ENCODE data around the gene SLC46A3.

SLC46A3 gene

DNA sequence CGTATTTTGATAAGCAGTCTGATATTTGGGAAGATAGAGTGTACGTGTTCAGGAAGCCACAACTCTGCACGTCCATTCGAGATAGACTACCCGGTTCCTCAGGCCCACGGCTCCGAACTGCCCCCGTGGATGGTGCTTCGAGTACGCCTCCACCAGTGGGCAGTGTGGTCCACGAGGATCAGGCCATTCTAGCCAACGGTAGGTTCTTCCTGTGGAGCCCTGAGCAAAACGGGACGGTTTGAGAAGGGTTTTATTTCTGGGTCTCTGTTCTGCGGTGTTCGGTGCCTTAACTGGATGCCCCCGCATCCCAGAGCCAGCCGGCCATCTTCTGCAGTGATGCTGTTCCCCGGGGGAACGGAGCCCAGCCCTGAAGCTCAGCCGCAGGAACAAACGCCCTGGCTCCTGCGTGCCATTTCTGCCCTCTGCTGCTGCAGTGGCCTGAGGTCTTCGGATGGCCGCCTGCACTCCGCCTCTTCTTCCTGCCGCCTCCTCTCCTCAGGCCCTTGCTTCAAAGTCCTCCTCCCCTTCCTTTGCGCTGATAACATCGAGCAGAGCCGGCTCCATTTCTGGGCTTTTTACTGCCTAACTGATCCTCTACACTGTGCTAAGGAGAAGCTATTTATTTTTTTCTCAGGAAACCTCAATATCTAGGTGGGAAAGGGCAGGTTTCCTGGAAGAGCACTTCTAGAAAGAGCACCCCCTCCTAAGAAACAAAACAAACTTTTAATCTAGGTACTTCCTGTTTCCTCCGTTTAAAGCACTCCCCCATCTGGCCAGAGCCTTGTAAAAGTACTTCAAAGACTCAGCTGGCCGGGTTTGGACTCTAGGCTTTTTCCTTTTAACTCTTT, 36.2 kb upstream of the SLC46A3 start:
- TF ChIP-seq, protein P1, sequence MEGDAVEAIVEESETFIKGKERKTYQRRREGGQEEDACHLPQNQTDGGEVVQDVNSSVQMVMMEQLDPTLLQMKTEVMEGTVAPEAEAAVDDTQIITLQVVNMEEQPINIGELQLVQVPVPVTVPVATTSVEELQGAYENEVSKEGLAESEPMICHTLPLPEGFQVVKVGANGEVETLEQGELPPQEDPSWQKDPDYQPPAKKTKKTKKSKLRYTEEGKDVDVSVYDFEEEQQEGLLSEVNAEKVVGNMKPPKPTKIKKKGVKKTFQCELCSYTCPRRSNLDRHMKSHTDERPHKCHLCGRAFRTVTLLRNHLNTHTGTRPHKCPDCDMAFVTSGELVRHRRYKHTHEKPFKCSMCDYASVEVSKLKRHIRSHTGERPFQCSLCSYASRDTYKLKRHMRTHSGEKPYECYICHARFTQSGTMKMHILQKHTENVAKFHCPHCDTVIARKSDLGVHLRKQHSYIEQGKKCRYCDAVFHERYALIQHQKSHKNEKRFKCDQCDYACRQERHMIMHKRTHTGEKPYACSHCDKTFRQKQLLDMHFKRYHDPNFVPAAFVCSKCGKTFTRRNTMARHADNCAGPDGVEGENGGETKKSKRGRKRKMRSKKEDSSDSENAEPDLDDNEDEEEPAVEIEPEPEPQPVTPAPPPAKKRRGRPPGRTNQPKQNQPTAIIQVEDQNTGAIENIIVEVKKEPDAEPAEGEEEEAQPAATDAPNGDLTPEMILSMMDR (conservative IDR thresholded peaks at IDR 0.05; ENCODE audit: low read depth, low read length): no peak
- Histone ChIP-seq H3K4me2 (no peak overlapping the region), H4K20me1 (ENCODE audit: insufficient read depth) (no peaks in the 10 kb centered on the region), H3K27me3 (ENCODE audit: insufficient read depth, low read depth) (no peaks in the 10 kb centered on the region), H3K9ac (no peak overlapping the region), H3K4me1 (ENCODE audit: low read depth, poor library complexity, severe bottlenecking) (no peaks in the 10 kb centered on the region), H3K36me3 (ENCODE audit: insufficient read depth) (no peaks in the 10 kb centered on the region), H3K4me3 (IDR thresholded peaks at IDR 0.05; ENCODE audit: insufficient read depth, low read depth, low read length) (no peak overlapping the region), H3K27ac (no peak overlapping the region), H3K79me2 (ENCODE audit: insufficient read depth, low read depth) (no peaks in the 10 kb centered on the region), H2AFZ (ENCODE audit: low read depth) (no peak overlapping the region)

DNA sequence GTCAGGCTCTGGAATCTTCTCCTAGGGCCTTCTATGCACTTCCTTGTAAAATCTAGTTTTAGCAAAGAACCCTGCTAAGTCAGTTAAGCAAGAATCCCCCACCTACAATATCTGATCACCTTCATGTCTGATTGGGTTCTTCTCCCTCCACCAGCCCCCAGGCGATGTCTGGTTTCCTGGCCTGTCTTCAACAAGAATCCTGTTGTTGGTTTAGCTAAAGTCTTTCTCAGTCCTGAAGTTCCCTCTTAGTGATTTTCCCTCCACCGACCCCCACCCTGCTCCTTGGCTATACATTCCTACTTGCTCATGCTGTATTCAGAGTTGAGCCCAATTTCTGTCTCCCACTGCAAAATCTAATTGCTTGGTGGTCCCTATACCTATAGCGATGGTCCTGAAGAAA, 35.2 kb upstream of the SLC46A3 start:
- no peak overlapping the region for H3K9ac ChIP-seq
- H3K27ac ChIP-seq: no peak overlapping the region
- no peaks in the 10 kb centered on the region for H3K36me3 ChIP-seq (ENCODE audit: insufficient read depth)
- no peak overlapping the region for H2AFZ ChIP-seq (ENCODE audit: low read depth)
- H3K4me2 ChIP-seq: no peak overlapping the region
- no peaks in the 10 kb centered on the region for H3K4me1 ChIP-seq (ENCODE audit: low read depth, poor library complexity, severe bottlenecking)
- H3K27me3 ChIP-seq (ENCODE audit: insufficient read depth, low read depth): no peaks in the 10 kb centered on the region
- no peak overlapping the region for H3K4me3 ChIP-seq (IDR thresholded peaks at IDR 0.05; ENCODE audit: insufficient read depth, low read depth, low read length)
- H4K20me1 ChIP-seq (ENCODE audit: insufficient read depth): no peaks in the 10 kb centered on the region
- TF ChIP-seq, protein P1 (conservative IDR thresholded peaks at IDR 0.05; ENCODE audit: low read depth, low read length): no peak
- no peaks in the 10 kb centered on the region for H3K79me2 ChIP-seq (ENCODE audit: insufficient read depth, low read depth)

DNA sequence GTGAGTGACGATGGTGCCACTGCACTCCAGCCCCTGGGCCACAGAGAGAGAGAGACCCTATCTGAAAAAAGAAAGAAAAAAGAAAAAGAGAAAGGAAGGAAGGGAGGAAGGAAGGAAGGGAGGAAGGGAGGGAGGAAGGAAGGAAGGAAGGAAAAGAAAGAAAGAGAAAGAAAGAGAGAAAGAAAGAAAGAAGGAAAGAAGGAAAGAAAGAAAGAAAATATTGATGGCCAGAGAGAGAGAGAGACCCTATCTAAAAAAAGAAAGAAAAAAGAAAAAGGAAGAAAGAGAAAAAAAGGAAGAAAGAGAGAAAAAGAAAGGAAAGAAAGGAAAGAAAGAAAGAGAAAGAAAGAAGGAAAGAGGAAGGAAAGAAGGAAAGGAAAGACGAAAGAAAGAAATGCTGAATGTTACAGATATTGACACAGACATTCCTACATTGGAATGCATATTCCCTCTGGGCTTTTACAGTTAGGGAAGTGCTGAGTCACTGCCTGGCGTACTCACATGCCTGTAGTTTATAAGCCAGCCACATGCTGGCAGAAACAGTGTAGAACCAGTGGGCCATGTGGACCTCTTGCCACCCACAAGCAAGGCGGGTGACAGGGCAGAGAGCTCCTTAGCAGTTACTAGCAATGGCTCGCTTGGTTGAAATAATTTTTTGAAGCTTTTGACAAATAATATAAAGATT, 34.6 kb upstream of the SLC46A3 start:
- Histone ChIP-seq H3K27me3 (ENCODE audit: insufficient read depth, low read depth) (no peaks in the 10 kb centered on the region), H3K4me3 (IDR thresholded peaks at IDR 0.05; ENCODE audit: insufficient read depth, low read depth, low read length) (no peak overlapping the region), H3K36me3 (ENCODE audit: insufficient read depth) (no peaks in the 10 kb centered on the region), H3K79me2 (ENCODE audit: insufficient read depth, low read depth) (no peaks in the 10 kb centered on the region), H3K9ac (no peak overlapping the region), H3K4me1 (ENCODE audit: low read depth, poor library complexity, severe bottlenecking) (no peaks in the 10 kb centered on the region), H2AFZ (ENCODE audit: low read depth) (no peak overlapping the region), H3K27ac (no peak overlapping the region), H4K20me1 (ENCODE audit: insufficient read depth) (no peaks in the 10 kb centered on the region), H3K4me2 (no peak overlapping the region)
- TF ChIP-seq, protein P1 (conservative IDR thresholded peaks at IDR 0.05; ENCODE audit: low read depth, low read length): no peak

DNA sequence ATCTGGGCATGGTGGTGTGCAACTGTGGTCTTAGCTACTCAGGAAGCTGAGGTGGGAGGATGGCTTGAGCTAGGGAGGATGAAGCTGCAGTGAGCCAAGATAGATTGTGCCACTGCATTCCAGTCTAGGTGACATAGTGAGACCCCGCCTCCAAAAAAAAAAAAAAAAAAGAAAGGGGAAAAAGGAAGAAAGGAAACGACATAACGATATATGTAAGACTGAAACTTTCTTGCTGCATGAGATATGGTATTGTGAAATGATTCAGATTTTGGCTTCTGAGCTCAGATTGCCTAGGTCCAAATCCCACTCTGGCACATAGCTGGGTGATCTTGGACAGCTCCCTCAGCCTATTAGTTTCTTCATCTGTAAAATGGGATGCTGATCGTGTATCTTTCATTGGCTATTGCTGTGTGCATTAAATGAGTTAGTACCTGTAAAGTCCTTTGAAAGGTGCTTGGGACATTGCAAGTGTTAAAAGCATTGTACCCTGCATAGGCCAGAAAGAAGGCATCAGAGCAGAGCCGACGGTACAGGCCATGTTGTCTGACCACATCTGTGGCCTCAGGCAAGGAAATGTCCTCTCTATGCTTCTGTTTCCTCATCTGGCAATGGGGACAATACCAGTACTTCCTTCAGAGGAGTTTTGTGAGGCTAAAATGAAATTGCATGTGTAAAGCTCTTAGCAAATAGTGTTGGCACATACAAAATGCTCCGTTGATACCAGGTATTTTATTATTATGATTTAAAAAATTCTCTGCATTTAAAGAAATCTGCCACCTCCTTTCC, 32.6 kb upstream of the SLC46A3 start:
- H3K4me1 ChIP-seq (ENCODE audit: low read depth, poor library complexity, severe bottlenecking): no peaks in the 10 kb centered on the region
- TF ChIP-seq, protein P1 (conservative IDR thresholded peaks at IDR 0.05; ENCODE audit: low read depth, low read length): no peak
- no peaks in the 10 kb centered on the region for H3K36me3 ChIP-seq (ENCODE audit: insufficient read depth)
- H3K27ac ChIP-seq: no peak overlapping the region
- no peak overlapping the region for H3K4me2 ChIP-seq
- H3K27me3 ChIP-seq (ENCODE audit: insufficient read depth, low read depth): no peaks in the 10 kb centered on the region
- H3K79me2 ChIP-seq (ENCODE audit: insufficient read depth, low read depth): no peaks in the 10 kb centered on the region
- no peak overlapping the region for H3K4me3 ChIP-seq (IDR thresholded peaks at IDR 0.05; ENCODE audit: insufficient read depth, low read depth, low read length)
- no peak overlapping the region for H2AFZ ChIP-seq (ENCODE audit: low read depth)
- H4K20me1 ChIP-seq (ENCODE audit: insufficient read depth): no peaks in the 10 kb centered on the region
- no peak overlapping the region for H3K9ac ChIP-seq

Measured in KMS-11 (cell line).